HG03280 (cell line): ENCODE data around the gene GGCX.
A peak's percentile ranks its signal among the peaks of the same experiment; 100 is the strongest.

Experiments
- ATAC-seq: cut with Tn5 transposase; IDR thresholded peaks from one replicate; pipeline ENCODE4 v1.9.1; 2021; ENCODE audit warnings: mild to moderate bottlenecking, moderate library complexity; ENCODE audit not compliant: unreplicated experiment

Gene GGCX

GRCh38 chr2:85542777-85543176 lies 18.5 kb downstream of the GGCX start:
- no peak for ATAC-seq

- no peak for ATAC-seq
These were observed 19.4 kb downstream of the GGCX start for GRCh38 chr2:85541753-85542457.

- no peak for ATAC-seq
These were observed 20.0 kb downstream of the GGCX start for GRCh38 chr2:85541262-85541661.

- ATAC-seq = no peak
These were observed 21.1 kb downstream of the GGCX start for GRCh38 chr2:85540133-85540648.

GRCh38 chr2:85539361-85540132 lies 21.7 kb downstream of the GGCX start:
- peak; percentile 35 for ATAC-seq

GRCh38 chr2:85538507-85539360 lies 22.6 kb downstream of the GGCX start, which contains the start of gene MAT2A:
Gene MAT2A (plus strand): TSS chr2:85539168. CDS start chr2:85539288, 120 bp downstream.
- peak; percentile 78 for ATAC-seq

GRCh38 chr2:85537600-85538506 lies 23.4 kb downstream of the GGCX start:
- no peak for ATAC-seq

- no peak for ATAC-seq
These were observed 24.8 kb downstream of the GGCX start for GRCh38 chr2:85536479-85536878.

GRCh38 chr2:85534881-85535280 lies 26.4 kb downstream of the GGCX start:
- no peak for ATAC-seq

- ATAC-seq = no peak
These were observed 27.2 kb downstream of the GGCX start for GRCh38 chr2:85534099-85534498.

GRCh38 chr2:85531589-85531988 lies 29.7 kb downstream of the GGCX start:
- no peak for ATAC-seq

GRCh38 chr2:85529809-85530208 lies 31.5 kb downstream of the GGCX start:
- ATAC-seq = no peak

GRCh38 chr2:85528355-85528754 lies 32.9 kb downstream of the GGCX start:
- ATAC-seq = no peak

GRCh38 chr2:85527787-85528186 lies 33.5 kb downstream of the GGCX start:
- no peak for ATAC-seq

GRCh38 chr2:85525567-85525966 lies 35.7 kb downstream of the GGCX start:
- no peak for ATAC-seq

GRCh38 chr2:85525029-85525428 lies 36.3 kb downstream of the GGCX start:
- ATAC-seq = no peak

- ATAC-seq = no peak
These were observed 36.9 kb downstream of the GGCX start for GRCh38 chr2:85524336-85524908.

GRCh38 chr2:85523903-85524335 lies 37.4 kb downstream of the GGCX start:
- ATAC-seq = no peak

GRCh38 chr2:85523062-85523902 lies 38.0 kb downstream of the GGCX start:
- ATAC-seq = no peak
